ENCODE results near the gene SLC17A3. TPM values are rescaled to one million over a fixed set of nuclear protein-coding genes. Genes with fewer than 3 reads are reported as not detected.

The SLC17A3 gene
- total and polyA plus RNA-seq, 2 donors (not counting 3 experiments of a cell fraction or from before 2014, with no cell fraction given): not detected

DNA sequence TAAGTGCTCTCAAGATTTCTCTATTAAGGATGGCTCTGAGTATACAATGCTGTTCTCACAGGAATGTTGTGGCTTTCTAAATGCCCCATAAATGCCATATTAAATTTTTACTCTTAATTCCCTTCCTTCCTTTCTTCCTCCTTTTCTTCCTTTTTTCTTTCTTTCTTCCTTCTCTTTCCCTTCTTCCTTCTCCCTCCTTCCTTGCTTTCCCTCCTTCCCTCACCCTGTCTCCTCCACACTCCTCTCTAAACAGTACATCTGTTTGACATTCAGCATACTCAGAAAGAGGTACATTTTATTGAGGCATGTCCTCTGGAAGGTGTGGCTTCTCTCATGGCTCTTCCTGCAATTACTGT is 41.8 kb downstream of the SLC17A3 start:
- ChIA-PET POLR2A (no interaction called here), CTCF (no interaction called here)
- H3K27ac ChIP-seq (ENCODE audit: insufficient read depth, low read depth, low read length): no peak overlapping the region
- no peaks in the 10 kb centered on the region for H3K4me1 ChIP-seq (ENCODE audit: control insufficient read depth, extremely low read depth, insufficient read depth, low read length)
- dilution Hi-C loops (cut with MboI; ENCODE audit: extremely low pct_ligation_motif_present, low sequenced_read_pairs): no loop called here
- H3K9me1 ChIP-seq (replicated peaks; ENCODE audit: control insufficient read depth, extremely low read depth, insufficient read depth, low read length): no peaks in the 10 kb centered on the region
- H3K27me3 ChIP-seq (ENCODE audit: control insufficient read depth in 2 of 2, insufficient read depth in 2 of 2, low read length in 2 of 2): peaks cover 0 to 2% of the 10 kb centered on the region in 2 experiments
- H3K9ac ChIP-seq (replicated peaks; ENCODE audit: extremely low read depth, insufficient read depth, low read length): no peak overlapping the region
- H4K20me1 ChIP-seq (replicated peaks; ENCODE audit: control insufficient read depth, extremely low read depth, insufficient read depth, low read length): no peaks in the 10 kb centered on the region
- no TSS peak for BruUV-seq (replicated peaks)
- intact Hi-C loops (cut with micrococcal nuclease): no loop called here
- H2AFZ ChIP-seq (ENCODE audit: low read depth, low read length): no peak overlapping the region
- no peaks in the 10 kb centered on the region for H3K79me2 ChIP-seq (ENCODE audit: control insufficient read depth, insufficient read depth, low read length)
- no peak overlapping the region for H3K4me2 ChIP-seq (ENCODE audit: insufficient read depth, low read length)
- H3K4me3 ChIP-seq (replicated peaks in 1 of 3; ENCODE audit: insufficient read depth in 1 of 3, low read depth in 1 of 3, low read length in 3 of 3): no peak overlapping the region
- no peak for FAIRE-seq
- no peak for DNase-seq (ENCODE audit: low read depth, low spot score)
- H3K36me3 ChIP-seq (ENCODE audit: control insufficient read depth in 2 of 2, extremely low read depth in 1 of 2, insufficient read depth in 2 of 2, low read length in 2 of 2): no peaks in the 10 kb centered on the region
- H3K9me3 ChIP-seq (replicated peaks; ENCODE audit: control insufficient read depth, insufficient read depth, low read length): no peaks in the 10 kb centered on the region
- TF ChIP-seq POLR2AphosphoS5 (IDR thresholded peaks at IDR 0.05; ENCODE audit: insufficient read depth, low read depth, low read length): no peak
- no peak for TF ChIP-seq POLR2A (IDR thresholded peaks at IDR 0.05; ENCODE audit: low read depth, low read length)
- no peak for TF ChIP-seq JUN (IDR thresholded peaks at IDR 0.05; ENCODE audit: borderline replicate concordance, insufficient read depth, insufficient read length, low read depth)
- no peak for TF ChIP-seq FOS (IDR thresholded peaks at IDR 0.05; ENCODE audit: borderline replicate concordance, insufficient read depth, low read length)
- no peak for TF ChIP-seq GATA2 (IDR thresholded peaks at IDR 0.05; ENCODE audit: insufficient read depth, insufficient read length, low read depth, low read length)
- no peak for TF ChIP-seq MYC (IDR thresholded peaks at IDR 0.05; ENCODE audit: low read depth, low read length)
- TF ChIP-seq, protein P1, sequence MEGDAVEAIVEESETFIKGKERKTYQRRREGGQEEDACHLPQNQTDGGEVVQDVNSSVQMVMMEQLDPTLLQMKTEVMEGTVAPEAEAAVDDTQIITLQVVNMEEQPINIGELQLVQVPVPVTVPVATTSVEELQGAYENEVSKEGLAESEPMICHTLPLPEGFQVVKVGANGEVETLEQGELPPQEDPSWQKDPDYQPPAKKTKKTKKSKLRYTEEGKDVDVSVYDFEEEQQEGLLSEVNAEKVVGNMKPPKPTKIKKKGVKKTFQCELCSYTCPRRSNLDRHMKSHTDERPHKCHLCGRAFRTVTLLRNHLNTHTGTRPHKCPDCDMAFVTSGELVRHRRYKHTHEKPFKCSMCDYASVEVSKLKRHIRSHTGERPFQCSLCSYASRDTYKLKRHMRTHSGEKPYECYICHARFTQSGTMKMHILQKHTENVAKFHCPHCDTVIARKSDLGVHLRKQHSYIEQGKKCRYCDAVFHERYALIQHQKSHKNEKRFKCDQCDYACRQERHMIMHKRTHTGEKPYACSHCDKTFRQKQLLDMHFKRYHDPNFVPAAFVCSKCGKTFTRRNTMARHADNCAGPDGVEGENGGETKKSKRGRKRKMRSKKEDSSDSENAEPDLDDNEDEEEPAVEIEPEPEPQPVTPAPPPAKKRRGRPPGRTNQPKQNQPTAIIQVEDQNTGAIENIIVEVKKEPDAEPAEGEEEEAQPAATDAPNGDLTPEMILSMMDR (IDR thresholded peaks at IDR 0.05; ENCODE audit: extremely low read depth in 1 of 2, insufficient read depth in 1 of 2, low read depth in 1 of 2, low read length in 2 of 2): no peak
- TF ChIP-seq, protein P2, sequence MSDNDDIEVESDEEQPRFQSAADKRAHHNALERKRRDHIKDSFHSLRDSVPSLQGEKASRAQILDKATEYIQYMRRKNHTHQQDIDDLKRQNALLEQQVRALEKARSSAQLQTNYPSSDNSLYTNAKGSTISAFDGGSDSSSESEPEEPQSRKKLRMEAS (IDR thresholded peaks at IDR 0.05; ENCODE audit: insufficient read depth, insufficient read length): no peak
- TF ChIP-seq EZH2 (IDR thresholded peaks at IDR 0.05; ENCODE audit: borderline replicate concordance, low read depth, low read length, severe bottlenecking): no peak
